Lower lobe of right lung (tissue), 2 donors: ENCODE data around the gene LPIN3. TPM values are rescaled to one million over a fixed set of nuclear protein-coding genes. Genes with fewer than 3 reads are reported as not detected.

Source experiments
- ATAC-seq, 2 donors: fragments of 200-7000 bp; cut with Tn5 transposase; one replicate each; pipeline ENCODE4 v1.9.1; 2020 to 2022; ENCODE audit warnings: mild to moderate bottlenecking in 2 of 2, moderate library complexity in 2 of 2
- DNase-seq: peaks from one replicate; pipeline ENCODE4 v3.0.0-alpha.2; 2020
- H3K27ac ChIP-seq: fragments of 200-600 bp; one replicate; pipeline ENCODE4 v1.8.0; 2022
- H3K27me3 ChIP-seq: fragments of 200-600 bp; one replicate; pipeline ENCODE4 v1.8.0; 2022; ENCODE audit warnings: low read depth
- H3K36me3 ChIP-seq: fragments of 200-600 bp; one replicate; pipeline ENCODE4 v1.8.0; 2022; ENCODE audit warnings: mild to moderate bottlenecking
- H3K4me1 ChIP-seq: fragments of 200-600 bp; one replicate; pipeline ENCODE4 v1.8.0; 2022
- H3K4me3 ChIP-seq: fragments of 200-600 bp; one replicate; pipeline ENCODE4 v1.8.0; 2022; ENCODE audit warnings: mild to moderate bottlenecking
- H3K9me3 ChIP-seq: fragments of 200-600 bp; one replicate; pipeline ENCODE4 v1.8.0; 2022
- CTCF ChIP-seq: fragments of 200-600 bp; IDR thresholded peaks from one replicate; pipeline ENCODE4 v1.8.0; 2022; ENCODE audit warnings: antibody characterized with exemption, mild to moderate bottlenecking
- intact Hi-C: fragments of 100-400 bp; cut with DNase I; formaldehyde crosslinking; loops from one replicate; pipeline ENCODE4 v1.11.0; 2022
- total RNA-seq: library from RNA; stranded (reverse); fragmentation: NEBNext Ultra II Directional; extraction: Animal tissue kit (Norgen Biotek cat#: 25700); gene quantifications from one replicate; pipeline ENCODE4 v1.2.1, GENCODE V29; 2021
- donor health status: DM: no; HTN: yes; CAD: no; lungs with severe emphysema.

LPIN3 gene
- total RNA-seq, 1 donor from 2014 or later = 16.3 TPM

DNA sequence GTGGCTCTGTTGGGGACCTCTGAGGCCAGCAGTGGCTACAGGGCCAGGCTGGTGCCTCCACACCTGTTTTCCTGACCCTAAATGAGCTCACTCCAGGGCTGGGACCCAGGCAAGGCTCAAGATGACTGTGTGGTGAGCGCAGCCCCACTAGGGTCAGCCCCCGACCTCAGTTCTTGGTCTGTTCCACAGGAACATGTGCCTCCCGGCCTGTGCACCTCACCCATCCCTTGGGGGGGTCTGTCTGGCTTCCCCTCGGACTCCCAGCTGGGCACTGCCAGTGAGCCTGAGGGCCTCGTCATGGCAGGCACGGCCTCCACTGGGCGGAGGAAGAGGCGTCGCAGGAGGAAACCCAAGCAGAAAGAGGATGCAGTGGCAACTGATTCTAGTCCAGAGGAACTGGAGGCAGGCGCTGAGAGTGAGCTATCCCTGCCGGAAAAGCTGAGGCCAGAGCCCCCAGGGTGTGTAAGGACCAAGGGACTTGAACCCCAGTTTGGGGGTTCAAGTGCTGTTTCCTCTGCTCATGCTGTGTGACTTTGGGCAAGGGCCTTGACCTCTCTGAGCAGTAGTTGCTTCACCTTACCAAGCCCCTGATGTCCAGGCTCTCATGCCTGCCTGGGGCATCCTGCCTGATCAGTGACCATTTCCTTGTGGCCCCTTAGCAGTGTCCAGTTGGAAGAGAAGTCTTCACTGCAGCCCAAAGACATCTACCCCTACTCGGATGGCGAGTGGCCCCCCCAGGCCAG lies 8.0 kb downstream of the LPIN3 start:
- no peaks in the 10 kb centered on the region for H3K4me1 ChIP-seq
- intact Hi-C loops = no loop called here
- H3K27ac ChIP-seq = no peak overlapping the region
- ATAC-seq = no peak
- no peak overlapping the region for H3K4me3 ChIP-seq
- no peak for DNase-seq
- H3K36me3 ChIP-seq = peaks cover 32% of the 10 kb centered on the region
- H3K27me3 ChIP-seq = no peaks in the 10 kb centered on the region
- TF ChIP-seq CTCF = no peak
- no peaks in the 10 kb centered on the region for H3K9me3 ChIP-seq

DNA sequence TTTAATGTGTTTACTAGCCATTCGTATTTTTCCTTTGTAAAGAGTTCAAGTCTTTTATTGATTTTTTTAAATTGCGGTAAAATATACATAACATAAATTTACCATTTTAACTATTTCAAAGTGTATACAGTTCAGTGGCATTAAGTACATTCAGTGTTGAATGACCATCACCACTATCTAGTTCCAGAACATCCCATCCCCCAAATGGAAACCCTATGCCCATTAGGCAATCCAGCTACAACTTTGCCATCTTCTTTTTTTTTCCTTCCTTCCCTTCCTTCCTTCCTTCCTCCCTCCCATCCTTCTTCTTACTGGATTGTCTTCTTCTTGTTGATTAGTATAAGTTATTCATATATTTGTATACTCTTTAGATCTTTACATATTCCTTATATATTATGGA lies 8.6 kb downstream of the LPIN3 start:
- H3K27ac ChIP-seq = no peak overlapping the region
- TF ChIP-seq CTCF = no peak
- H3K36me3 ChIP-seq = peaks cover 32% of the 10 kb centered on the region
- H3K4me1 ChIP-seq = no peaks in the 10 kb centered on the region
- no peak for DNase-seq
- intact Hi-C loops = no loop called here
- H3K4me3 ChIP-seq = no peak overlapping the region
- no peaks in the 10 kb centered on the region for H3K27me3 ChIP-seq
- ATAC-seq = no peak
- no peaks in the 10 kb centered on the region for H3K9me3 ChIP-seq

DNA sequence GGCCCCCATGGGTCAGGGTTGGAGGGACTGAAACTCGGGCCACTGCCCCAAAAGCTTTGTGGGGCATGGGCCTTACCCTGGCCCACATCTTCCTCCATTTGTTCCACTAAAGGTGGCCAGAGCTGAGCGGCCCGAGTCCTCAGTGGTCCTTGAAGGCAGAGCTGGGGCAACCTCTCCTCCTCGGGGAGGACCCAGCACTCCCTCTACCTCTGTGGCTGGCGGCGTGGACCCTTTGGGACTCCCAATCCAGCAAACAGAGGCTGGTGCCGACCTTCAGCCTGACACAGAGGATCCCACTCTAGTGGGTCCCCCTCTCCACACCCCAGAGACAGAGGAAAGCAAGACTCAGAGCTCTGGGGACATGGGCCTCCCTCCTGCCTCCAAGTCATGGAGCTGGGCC lies 9.3 kb downstream of the LPIN3 start:
- Histone ChIP-seq H3K27me3 (no peaks in the 10 kb centered on the region), H3K4me1 (no peaks in the 10 kb centered on the region), H3K9me3 (no peaks in the 10 kb centered on the region), H3K27ac (no peak overlapping the region), H3K4me3 (no peak overlapping the region), H3K36me3 (peaks cover 32% of the 10 kb centered on the region)
- DNase-seq = no peak
- intact Hi-C loops = no loop called here
- no peak for TF ChIP-seq CTCF
- no peak for ATAC-seq

- peaks cover 32% of the 10 kb centered on the region for H3K36me3 ChIP-seq
- intact Hi-C loops = no loop called here
- no peak for TF ChIP-seq CTCF
- no peaks in the 10 kb centered on the region for H3K9me3 ChIP-seq
- H3K27ac ChIP-seq = no peak overlapping the region
- no peak overlapping the region for H3K4me3 ChIP-seq
- DNase-seq (no peak), ATAC-seq (no peak)
- H3K4me1 ChIP-seq = no peaks in the 10 kb centered on the region
- no peaks in the 10 kb centered on the region for H3K27me3 ChIP-seq
These were observed 9.9 kb downstream of the LPIN3 start for GRCh38 chr20:41350408-41350962.

DNA sequence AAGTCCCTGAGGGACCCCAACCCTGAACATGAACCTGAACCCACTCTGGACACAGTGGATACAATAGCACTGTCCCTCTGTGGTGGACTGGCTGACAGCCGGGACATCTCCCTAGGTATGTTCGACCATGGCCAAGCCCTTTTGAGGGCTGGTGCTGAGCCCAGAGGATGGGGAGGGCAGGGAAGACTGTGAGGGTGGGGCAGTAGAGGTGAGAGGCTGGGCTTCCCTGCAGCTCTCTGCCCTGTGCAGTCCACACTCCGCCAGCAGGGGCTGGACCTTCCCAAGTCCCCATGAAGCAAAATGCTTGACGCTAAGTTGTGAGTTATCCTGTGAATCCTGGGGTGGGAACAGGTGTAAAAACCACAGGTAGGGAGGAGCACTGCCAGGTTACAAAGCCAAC lies 11.5 kb downstream of the LPIN3 start:
- intact Hi-C loops = no loop called here
- no peak for ATAC-seq
- Histone ChIP-seq H3K27me3 (no peaks in the 10 kb centered on the region), H3K4me1 (no peaks in the 10 kb centered on the region), H3K36me3 (peaks cover 38% of the 10 kb centered on the region), H3K27ac (no peak overlapping the region), H3K9me3 (no peaks in the 10 kb centered on the region), H3K4me3 (no peak overlapping the region)
- no peak for DNase-seq
- no peak for TF ChIP-seq CTCF
